PC-3 (cell line): ENCODE measurements around the gene ABCC5. TPM values are rescaled to one million over a fixed set of nuclear protein-coding genes. Genes with fewer than 3 reads are reported as not detected.

ENCODE experiments used
- ATAC-seq: fragments of 200-7000 bp; cut with Tn5 transposase; 2 replicates; pipeline ENCODE4 v1.9.1; 2020; ENCODE audit warnings: mild to moderate bottlenecking, moderate library complexity
- BruUV-seq: library from RNA; stranded (reverse); fragments of 400-500 nt; replicated peaks from 2 replicates; lab custom pipeline; 2021; lab: Mats Ljungman, UMichigan
- CTCF ChIA-PET: fragments of 300-600 bp; sonication (Branson Sonifier 250); formaldehyde crosslinking; loops from one replicate; lab custom pipeline; 2022; ENCODE audit warnings: antibody characterized with exemption; lab: Charles Lee
- POLR2A ChIA-PET: fragments of 300-600 bp; sonication (Branson Sonifier 250); formaldehyde crosslinking; loops from one replicate; lab custom pipeline; 2022; ENCODE audit warnings: antibody characterized with exemption; ENCODE audit not compliant: unreplicated experiment; lab: Charles Lee
- DNase-seq: peaks from one replicate; pipeline ENCODE4 v3.0.0-alpha.2; 2015
- H2AFZ ChIP-seq: fragments of 300-600 bp; sonication (generic); 2 replicates; pipeline ENCODE4 v1.6.0; 2016; ENCODE audit warnings: antibody characterized with exemption, low read length
- H3F3A ChIP-seq: fragments of 300-600 bp; sonication (generic); one replicate; pipeline ENCODE4 v1.6.0; 2017; ENCODE audit warnings: antibody characterized with exemption, low read length, control low read depth, mild to moderate bottlenecking; ENCODE audit not compliant: unreplicated experiment
- H3K27ac ChIP-seq: fragments of 300-600 bp; sonication (generic); 2 replicates; pipeline ENCODE4 v1.5.1; 2016; ENCODE audit warnings: mild to moderate bottlenecking, low read length
- H3K27me3 ChIP-seq: fragments of 300-600 bp; sonication (generic); 2 replicates; pipeline ENCODE4 v1.6.1; 2016; ENCODE audit warnings: low read length, mixed read lengths
- H3K36me3 ChIP-seq: fragments of 300-600 bp; sonication (generic); 2 replicates; pipeline ENCODE4 v1.6.1; 2016; ENCODE audit warnings: low read depth, mixed run types, low read length, mixed read lengths
- H3K4me1 ChIP-seq: fragments of 300-600 bp; sonication (generic); 2 replicates; pipeline ENCODE4 v1.5.1; 2016; ENCODE audit warnings: low read length; ENCODE audit not compliant: insufficient read depth
- H3K4me2 ChIP-seq: fragments of 300-600 bp; sonication (generic); 2 replicates; pipeline ENCODE4 v1.6.0; 2016; ENCODE audit warnings: low read length
- H3K4me3 ChIP-seq: fragments of 300-600 bp; sonication (generic); 2 replicates; pipeline ENCODE4 v1.5.1; 2016; ENCODE audit warnings: mild to moderate bottlenecking, low read length, mixed read lengths
- H3K79me2 ChIP-seq: fragments of 300-600 bp; sonication (generic); 2 replicates; pipeline ENCODE4 v1.6.1; 2017; ENCODE audit warnings: low read length, mixed read lengths
- H3K9ac ChIP-seq: fragments of 300-600 bp; sonication (generic); 2 replicates; pipeline ENCODE4 v1.6.0; 2016; ENCODE audit warnings: mild to moderate bottlenecking, low read length
- H3K9me2 ChIP-seq: fragments of 300-600 bp; sonication (generic); replicated peaks from 2 replicates; pipeline ENCODE4 v1.6.1; 2016; ENCODE audit warnings: mixed run types, low read length, mixed read lengths
- H3K9me3 ChIP-seq: fragments of 300-600 bp; sonication (generic); 2 replicates; pipeline ENCODE4 v1.6.1; 2016; ENCODE audit warnings: low read length, mixed read lengths
- H4K20me1 ChIP-seq: fragments of 300-600 bp; sonication (generic); 2 replicates; pipeline ENCODE4 v1.6.1; 2016; ENCODE audit warnings: low read length, mixed read lengths
- EZH2 ChIP-seq: fragments of 300-600 bp; sonication (generic); IDR thresholded peaks from one replicate; pipeline ENCODE4 v1.6.1; 2017; ENCODE audit warnings: antibody characterized with exemption, mild to moderate bottlenecking, low read length; ENCODE audit not compliant: unreplicated experiment
- EZH2phosphoT487 ChIP-seq: fragments of 300-600 bp; sonication (generic); IDR thresholded peaks from 2 replicates; pipeline ENCODE4 v1.6.1; 2018; ENCODE audit warnings: mild to moderate bottlenecking, antibody characterized with exemption, low read length, borderline replicate concordance
- intact Hi-C: fragments of 100-400 bp; cut with micrococcal nuclease; formaldehyde crosslinking; loops from 2 replicates; pipeline ENCODE4 v1.9.0; 2023
- total RNA-seq: library from RNA; depleted of rRNA; stranded (reverse); fragments of >200 nt; gene quantifications from 2 replicates; pipeline ENCODE4 v1.2.3, GENCODE V29; 2014
- TF ChIP-seq, protein P1 (sequence below): fragments of 300-600 bp; sonication (generic); conservative IDR thresholded peaks from 2 replicates; pipeline ENCODE4 v1.5.1; 2017; ENCODE audit warnings: antibody characterized with exemption, low read depth, mild to moderate bottlenecking, low read length

ABCC5 gene
- total RNA-seq, 1 experiment from 2014 or later: 16.1 TPM

DNA sequence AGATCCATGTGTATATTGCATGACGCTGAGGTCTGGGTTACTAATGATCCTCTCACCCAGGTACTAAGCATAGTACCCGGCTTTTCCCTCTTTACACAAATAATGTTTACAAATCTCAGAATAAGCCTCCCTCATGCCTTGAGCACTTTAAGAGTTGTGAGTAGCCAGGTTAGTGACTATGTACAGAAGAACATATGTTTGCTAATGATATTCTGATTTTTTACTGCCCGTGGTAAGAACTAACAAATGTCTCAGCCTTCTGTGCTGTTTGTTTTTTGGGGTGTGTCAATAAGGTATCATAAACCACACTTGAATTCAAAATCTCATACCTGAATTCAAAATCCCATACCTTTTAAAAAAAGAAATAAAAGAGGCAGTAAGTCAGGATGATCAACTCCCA lies 59.5 kb downstream of the ABCC5 start:
- peak; percentile 90 for ATAC-seq
- Histone ChIP-seq H3K4me1 (peaks cover 24% of the 10 kb centered on the region), H3K9me2 (no peaks in the 10 kb centered on the region), H3K36me3 (peaks cover 18% of the 10 kb centered on the region), H4K20me1 (no peaks in the 10 kb centered on the region), H3K79me2 (no peaks in the 10 kb centered on the region), H3F3A (no peaks in the 10 kb centered on the region), H3K4me3 (no peak overlapping the region), H2AFZ (no peak overlapping the region), H3K27ac (peak overlapping the region; percentile 93), H3K27me3 (no peaks in the 10 kb centered on the region), H3K4me2 (peak overlapping the region; percentile 47), H3K9ac (peak overlapping the region; percentile 67), H3K9me3 (no peaks in the 10 kb centered on the region)
- DNase-seq: peak; percentile 73
- intact Hi-C loops: loop anchor here (1.0 kb wide), 3 partner anchors 33 to 63 kb away; no protein-coding TSS in a partner anchor
- TF ChIP-seq EZH2: no peak
- TF ChIP-seq, protein P1, sequence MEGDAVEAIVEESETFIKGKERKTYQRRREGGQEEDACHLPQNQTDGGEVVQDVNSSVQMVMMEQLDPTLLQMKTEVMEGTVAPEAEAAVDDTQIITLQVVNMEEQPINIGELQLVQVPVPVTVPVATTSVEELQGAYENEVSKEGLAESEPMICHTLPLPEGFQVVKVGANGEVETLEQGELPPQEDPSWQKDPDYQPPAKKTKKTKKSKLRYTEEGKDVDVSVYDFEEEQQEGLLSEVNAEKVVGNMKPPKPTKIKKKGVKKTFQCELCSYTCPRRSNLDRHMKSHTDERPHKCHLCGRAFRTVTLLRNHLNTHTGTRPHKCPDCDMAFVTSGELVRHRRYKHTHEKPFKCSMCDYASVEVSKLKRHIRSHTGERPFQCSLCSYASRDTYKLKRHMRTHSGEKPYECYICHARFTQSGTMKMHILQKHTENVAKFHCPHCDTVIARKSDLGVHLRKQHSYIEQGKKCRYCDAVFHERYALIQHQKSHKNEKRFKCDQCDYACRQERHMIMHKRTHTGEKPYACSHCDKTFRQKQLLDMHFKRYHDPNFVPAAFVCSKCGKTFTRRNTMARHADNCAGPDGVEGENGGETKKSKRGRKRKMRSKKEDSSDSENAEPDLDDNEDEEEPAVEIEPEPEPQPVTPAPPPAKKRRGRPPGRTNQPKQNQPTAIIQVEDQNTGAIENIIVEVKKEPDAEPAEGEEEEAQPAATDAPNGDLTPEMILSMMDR: no peak
- no peak for TF ChIP-seq EZH2phosphoT487
- POLR2A ChIA-PET: interaction anchor here (0.6 kb wide), 1 partner anchor 772 kb away, joined by 6 read pairs; no protein-coding TSS in a partner anchor
- no TSS peak for BruUV-seq
- CTCF ChIA-PET: no interaction called here

DNA sequence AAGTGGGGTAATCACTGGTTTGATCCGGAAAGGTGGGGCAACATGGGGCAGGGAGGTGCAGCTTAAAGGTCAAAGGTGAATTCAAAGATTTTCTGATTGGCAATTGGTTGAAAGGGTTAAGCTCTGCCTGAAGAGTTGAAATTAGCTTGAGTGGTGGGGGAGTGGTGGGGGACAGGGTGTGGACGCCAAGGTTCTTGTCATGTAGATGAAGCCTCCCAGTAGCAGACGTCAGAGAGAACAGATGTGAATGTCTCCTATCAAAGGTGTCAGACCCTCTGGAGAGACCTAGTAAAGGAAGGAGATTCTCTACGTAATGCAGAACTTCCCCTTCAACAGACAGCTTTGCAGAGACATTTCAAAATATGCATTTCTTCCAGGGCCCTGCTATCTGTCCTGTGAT lies 62.8 kb downstream of the ABCC5 start:
- ATAC-seq: no peak
- H3K36me3 ChIP-seq: peaks cover 11% of the 10 kb centered on the region

More for the DNA sequence above, 62.8 kb downstream of the ABCC5 start:
- Histone ChIP-seq H3K79me2 (no peaks in the 10 kb centered on the region), H3F3A (no peaks in the 10 kb centered on the region), H3K9me2 (no peaks in the 10 kb centered on the region), H3K4me2 (no peak overlapping the region), H3K27ac (no peak overlapping the region), H3K4me1 (peaks cover 22% of the 10 kb centered on the region), H3K4me3 (no peak overlapping the region), H3K9ac (no peak overlapping the region), H2AFZ (no peak overlapping the region), H3K27me3 (no peaks in the 10 kb centered on the region), H3K9me3 (no peaks in the 10 kb centered on the region), H4K20me1 (no peaks in the 10 kb centered on the region)
- no peak for DNase-seq
- TF ChIP-seq, protein P1: no peak
- TF ChIP-seq EZH2: no peak
- no peak for TF ChIP-seq EZH2phosphoT487
- no TSS peak for BruUV-seq
- intact Hi-C loops: no loop called here
- ChIA-PET POLR2A (interaction anchor here (0.6 kb wide), 1 partner anchor 49 kb away, joined by 3 read pairs; no protein-coding TSS in a partner anchor), CTCF (no interaction called here)
